ENCODE results near the gene JAG2. TPM values are rescaled to one million over a fixed set of nuclear protein-coding genes. Genes with fewer than 3 reads are reported as not detected.

The JAG2 gene
- total RNA-seq, 4 donors from 2014 or later = 7.6 to 27.4 (median 11.9) TPM

DNA sequence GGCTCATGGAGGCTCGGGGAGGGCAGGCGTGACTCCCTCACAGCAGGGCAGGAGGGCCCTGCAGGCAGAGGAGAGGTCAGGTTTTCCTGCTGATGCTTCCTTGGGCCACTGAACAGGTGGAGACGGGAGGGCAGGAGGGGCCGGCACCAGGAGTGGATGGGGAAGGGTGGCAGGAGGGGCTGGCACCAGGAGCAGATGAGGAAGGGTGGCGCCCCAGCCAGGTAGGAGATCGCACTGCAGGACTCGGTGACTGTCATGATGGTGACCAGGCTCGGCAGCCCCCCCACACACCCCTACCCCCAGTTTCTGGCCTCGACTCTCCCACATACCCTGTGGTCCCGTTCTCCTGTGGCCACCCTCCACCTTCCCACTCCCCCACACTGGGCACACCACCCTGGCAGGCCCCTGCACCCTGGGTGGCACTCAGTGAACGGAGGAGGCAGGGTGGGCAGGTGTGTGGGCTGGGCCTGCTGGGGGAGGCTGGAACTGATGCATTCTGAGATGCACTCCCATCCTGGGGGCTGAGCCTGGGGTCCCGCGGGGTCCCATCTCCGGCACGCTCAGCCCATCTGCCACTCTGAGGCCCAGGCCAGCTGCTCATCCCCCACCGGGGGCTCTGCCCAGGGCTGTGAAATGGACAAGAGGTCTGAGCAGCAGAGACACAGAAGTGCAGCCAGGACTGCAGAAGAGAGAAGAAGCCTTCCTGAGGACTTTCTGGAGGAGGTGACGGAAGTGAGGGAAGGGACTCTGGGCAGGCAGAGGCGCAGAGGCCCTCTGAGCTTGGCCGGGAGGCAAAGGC lies 9.7 kb upstream of the JAG2 start:
- no peaks in the 10 kb centered on the region for H3K9me3 ChIP-seq
- H3K27ac ChIP-seq = no peak overlapping the region
- peaks cover 0 to 4% of the 10 kb centered on the region in 2 donors for H3K4me1 ChIP-seq

DNA sequence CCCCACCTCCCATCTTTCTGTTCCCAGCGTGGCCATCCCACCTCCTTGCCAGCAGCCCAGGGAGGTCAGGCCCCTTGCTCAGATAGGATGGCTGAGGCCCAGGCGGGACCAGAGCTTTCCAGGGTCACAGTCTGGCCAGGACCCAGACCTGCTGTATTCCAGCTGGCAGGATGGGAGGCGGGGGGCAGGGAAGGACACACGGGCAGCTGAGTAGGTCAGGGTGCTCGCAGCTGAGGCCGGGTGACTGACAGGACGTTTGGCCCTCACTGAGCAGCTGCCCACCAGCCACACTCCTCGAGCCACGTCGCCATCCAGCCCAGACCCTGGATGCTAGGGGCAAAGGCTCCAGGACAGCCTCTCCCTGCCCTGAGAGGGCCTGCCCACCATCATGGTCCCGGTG lies 8.5 kb upstream of the JAG2 start:
- Histone ChIP-seq H3K9me3 (no peaks in the 10 kb centered on the region), H3K36me3 (no peaks in the 10 kb centered on the region), H3K27ac (no peak overlapping the region), H3K27me3 (no peaks in the 10 kb centered on the region), H3K4me1 (peaks cover 0 to 4% of the 10 kb centered on the region in 2 donors), H3K4me3 (no peak overlapping the region)
- intact Hi-C loops (cut with DNase I; ENCODE audit: low total_unique reads) = no loop called here
- no peak for DNase-seq
- TF ChIP-seq POLR2A (IDR thresholded peaks at IDR 0.05) = no peak
- TF ChIP-seq, protein P1, sequence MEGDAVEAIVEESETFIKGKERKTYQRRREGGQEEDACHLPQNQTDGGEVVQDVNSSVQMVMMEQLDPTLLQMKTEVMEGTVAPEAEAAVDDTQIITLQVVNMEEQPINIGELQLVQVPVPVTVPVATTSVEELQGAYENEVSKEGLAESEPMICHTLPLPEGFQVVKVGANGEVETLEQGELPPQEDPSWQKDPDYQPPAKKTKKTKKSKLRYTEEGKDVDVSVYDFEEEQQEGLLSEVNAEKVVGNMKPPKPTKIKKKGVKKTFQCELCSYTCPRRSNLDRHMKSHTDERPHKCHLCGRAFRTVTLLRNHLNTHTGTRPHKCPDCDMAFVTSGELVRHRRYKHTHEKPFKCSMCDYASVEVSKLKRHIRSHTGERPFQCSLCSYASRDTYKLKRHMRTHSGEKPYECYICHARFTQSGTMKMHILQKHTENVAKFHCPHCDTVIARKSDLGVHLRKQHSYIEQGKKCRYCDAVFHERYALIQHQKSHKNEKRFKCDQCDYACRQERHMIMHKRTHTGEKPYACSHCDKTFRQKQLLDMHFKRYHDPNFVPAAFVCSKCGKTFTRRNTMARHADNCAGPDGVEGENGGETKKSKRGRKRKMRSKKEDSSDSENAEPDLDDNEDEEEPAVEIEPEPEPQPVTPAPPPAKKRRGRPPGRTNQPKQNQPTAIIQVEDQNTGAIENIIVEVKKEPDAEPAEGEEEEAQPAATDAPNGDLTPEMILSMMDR (IDR thresholded peaks at IDR 0.05) = no peak

More for the DNA sequence above, 9.7 kb upstream of the JAG2 start:
- DNase-seq = no peak
- no peaks in the 10 kb centered on the region for H3K36me3 ChIP-seq
- intact Hi-C loops (cut with DNase I; ENCODE audit: low total_unique reads) = no loop called here
- TF ChIP-seq, protein P1 (IDR thresholded peaks at IDR 0.05) = no peak
- TF ChIP-seq POLR2A (IDR thresholded peaks at IDR 0.05) = no peak
- H3K4me3 ChIP-seq = no peak overlapping the region
- H3K27me3 ChIP-seq = no peaks in the 10 kb centered on the region

DNA sequence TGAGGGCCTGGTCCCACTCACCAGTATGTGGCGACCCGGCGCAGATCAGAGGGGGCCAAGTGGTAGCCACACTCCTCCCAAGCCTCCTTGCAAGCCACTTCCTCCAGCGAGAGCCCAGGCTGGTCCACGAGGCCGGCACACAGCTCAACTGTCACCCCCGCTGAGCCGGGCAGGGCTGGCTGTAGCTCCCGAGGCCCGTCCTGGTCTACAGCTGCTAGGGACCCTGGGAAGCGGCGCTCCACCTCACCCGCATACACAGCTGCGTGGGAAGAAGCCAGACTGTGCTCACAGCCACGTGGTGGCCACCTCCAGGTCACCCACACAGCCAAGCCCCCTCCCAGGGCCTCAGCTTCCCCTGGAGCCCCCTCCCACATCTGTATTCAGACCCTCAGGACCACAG lies 7.9 kb upstream of the JAG2 start:
- no peaks in the 10 kb centered on the region for H3K27me3 ChIP-seq
- intact Hi-C loops (cut with DNase I; ENCODE audit: low total_unique reads) = no loop called here
- no peak overlapping the region for H3K4me3 ChIP-seq
- no peaks in the 10 kb centered on the region for H3K9me3 ChIP-seq
- DNase-seq = no peak
- H3K36me3 ChIP-seq = no peaks in the 10 kb centered on the region
- TF ChIP-seq, protein P1 (IDR thresholded peaks at IDR 0.05) = no peak
- TF ChIP-seq POLR2A (IDR thresholded peaks at IDR 0.05) = no peak
- peaks cover 0 to 4% of the 10 kb centered on the region in 2 donors for H3K4me1 ChIP-seq
- H3K27ac ChIP-seq = no peak overlapping the region

DNA sequence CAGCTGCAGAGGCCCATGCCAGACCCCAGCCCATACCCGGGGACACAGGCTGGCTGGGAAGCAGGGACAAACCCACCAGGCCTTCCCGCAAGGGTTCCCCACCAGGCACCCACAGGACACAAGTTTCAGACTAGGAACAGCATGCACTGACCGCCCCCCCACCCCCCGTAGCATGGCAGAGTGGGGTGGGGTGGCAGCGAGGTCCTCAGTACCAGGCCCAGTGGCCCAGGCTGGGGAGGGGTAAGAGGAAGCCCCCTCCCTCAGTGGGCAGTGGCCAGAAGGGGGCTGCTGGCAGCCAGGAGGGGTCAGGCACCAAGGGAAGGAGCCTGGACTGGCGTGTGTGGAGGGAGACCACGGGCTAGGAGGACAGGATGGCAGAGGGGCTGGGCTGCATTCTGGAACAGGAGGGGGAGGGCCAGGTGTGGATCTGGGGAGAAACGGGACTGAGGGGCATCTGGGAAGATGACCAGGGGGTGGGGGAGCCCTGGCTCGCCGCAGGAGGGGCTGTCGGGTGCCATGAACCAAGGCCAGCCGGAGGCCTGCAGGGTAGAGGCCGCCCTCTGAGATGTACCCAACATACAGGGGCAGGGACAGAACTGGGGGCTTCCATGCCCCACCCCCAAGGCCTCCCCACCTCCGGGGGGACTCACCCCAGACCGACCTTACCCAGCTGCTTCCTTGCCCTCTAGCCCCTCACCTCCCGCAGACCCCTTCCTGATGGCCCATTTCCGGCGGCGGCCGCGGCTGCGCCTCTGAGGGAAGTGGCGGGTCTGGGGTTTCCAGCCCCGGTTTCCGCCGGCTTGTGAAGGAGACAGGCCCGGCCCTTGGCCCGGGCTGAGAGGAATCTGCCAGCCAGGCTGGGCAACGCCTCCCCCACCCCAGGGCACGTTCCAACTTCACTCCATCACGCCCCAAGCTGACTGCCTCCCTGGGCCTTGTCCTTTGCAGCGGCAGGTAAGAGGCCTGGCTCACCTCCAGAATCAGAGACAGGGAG lies 5.6 kb upstream of the JAG2 start:
- intact Hi-C loops (cut with DNase I; ENCODE audit: low total_unique reads) = no loop called here
- peaks cover 0 to 7% of the 10 kb centered on the region in 2 donors for H3K27me3 ChIP-seq
- H3K27ac ChIP-seq = no peak overlapping the region
- no peak for DNase-seq
- no peaks in the 10 kb centered on the region for H3K9me3 ChIP-seq
- no peaks in the 10 kb centered on the region for H3K4me1 ChIP-seq
- no peak overlapping the region for H3K4me3 ChIP-seq
- TF ChIP-seq, protein P1 (IDR thresholded peaks at IDR 0.05) = no peak
- no peak for TF ChIP-seq POLR2A (IDR thresholded peaks at IDR 0.05)
- H3K36me3 ChIP-seq = no peaks in the 10 kb centered on the region
